Neutrophil (primary cell): ENCODE data around the gene BMAL2.

Experiments used
- H3K27ac ChIP-seq: fragments of 200-600 bp; sonication (generic); 2 replicates; pipeline ENCODE4 v1.5.1; 2016; ENCODE audit warnings: mild to moderate bottlenecking, moderate library complexity
- H3K27me3 ChIP-seq: fragments of 200-600 bp; sonication (generic); 2 replicates; pipeline ENCODE4 v1.6.0; 2016; ENCODE audit warnings: mild to moderate bottlenecking
- H3K36me3 ChIP-seq: fragments of 200-600 bp; sonication (generic); 2 replicates; pipeline ENCODE4 v1.5.1; 2017
- H3K4me1 ChIP-seq, 2 experiments: fragments of 200-600 bp in 1 of 2; sonication (generic) in 1 of 2; 1 replicate in 1 of 2; 2 replicates in 1 of 2; pipeline versions ENCODE4 v1.5.1 to v1.6.1; 2013 to 2016; ENCODE audit warnings: low read depth in 1 of 2, low read length in 1 of 2, mild to moderate bottlenecking in 1 of 2, moderate library complexity in 1 of 2; ENCODE audit not compliant: control insufficient read depth in 1 of 2, insufficient read depth in 1 of 2
- H3K4me3 ChIP-seq, 2 experiments: fragments of 200-600 bp in 1 of 2; sonication (generic) in 1 of 2; 1 replicate in 1 of 2; 2 replicates in 1 of 2; pipeline ENCODE4 v1.5.1; 2013 to 2016; ENCODE audit warnings: low read depth in 1 of 2, low read length in 1 of 2, mild to moderate bottlenecking in 1 of 2, moderate library complexity in 1 of 2
- H3K9me3 ChIP-seq: fragments of 200-600 bp; sonication (generic); 2 replicates; pipeline ENCODE4 v1.5.1; 2016
- CTCF ChIP-seq: fragments of 200-600 bp; sonication (generic); IDR thresholded peaks from 2 replicates; pipeline ENCODE4 v1.5.1; 2016; ENCODE audit warnings: antibody characterized with exemption

Gene BMAL2

GRCh38 chr12:27336282-27336653 is 3.6 kb downstream of the BMAL2 start:
- no peak overlapping the region for H3K27ac ChIP-seq

DNA sequence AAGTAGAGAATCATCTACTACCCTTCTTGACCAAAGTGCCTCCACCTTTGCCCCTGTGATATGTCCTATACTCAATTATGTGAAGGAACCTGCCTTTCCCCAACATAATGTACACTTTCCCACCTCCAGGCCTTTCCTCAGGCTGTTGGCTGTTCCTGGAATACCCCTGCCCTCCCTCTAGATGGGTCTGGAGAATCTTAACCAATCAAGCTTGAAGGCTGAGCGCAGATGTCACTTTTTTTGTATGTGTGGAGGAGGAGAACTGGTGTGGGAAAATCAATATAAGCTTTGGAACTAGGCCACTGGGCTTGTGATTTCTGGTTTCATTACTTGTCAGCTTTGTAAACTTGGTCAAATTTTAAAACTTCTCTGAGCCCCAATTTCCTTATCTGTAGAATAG is 4.7 kb downstream of the BMAL2 start:
- H3K27me3 ChIP-seq: peaks cover 23% of the 10 kb centered on the region
- H3K27ac ChIP-seq: no peak overlapping the region
- H3K4me1 ChIP-seq: peaks cover 10 to 16% of the 10 kb centered on the region in 2 experiments
- no peak for TF ChIP-seq CTCF
- no peaks in the 10 kb centered on the region for H3K9me3 ChIP-seq
- no peaks in the 10 kb centered on the region for H3K36me3 ChIP-seq
- no peak overlapping the region for H3K4me3 ChIP-seq

More at GRCh38 chr12:27336282-27336653, 3.6 kb downstream of the BMAL2 start:
- no peaks in the 10 kb centered on the region for H3K36me3 ChIP-seq
- no peak overlapping the region for H3K4me3 ChIP-seq
- H3K27me3 ChIP-seq: peaks cover 34% of the 10 kb centered on the region
- TF ChIP-seq CTCF: no peak
- H3K4me1 ChIP-seq: peaks cover 13 to 23% of the 10 kb centered on the region in 2 experiments
- no peaks in the 10 kb centered on the region for H3K9me3 ChIP-seq

GRCh38 chr12:27338473-27338872 is 5.8 kb downstream of the BMAL2 start:
- H3K27ac ChIP-seq: no peak overlapping the region
- no peaks in the 10 kb centered on the region for H3K9me3 ChIP-seq
- peaks cover 7% of the 10 kb centered on the region in 2 experiments for H3K4me1 ChIP-seq
- no peak for TF ChIP-seq CTCF
- peaks cover 12% of the 10 kb centered on the region for H3K27me3 ChIP-seq
- H3K4me3 ChIP-seq: no peak overlapping the region
- H3K36me3 ChIP-seq: no peaks in the 10 kb centered on the region

- Histone ChIP-seq H3K27me3 (no peaks in the 10 kb centered on the region), H3K4me1 (no peaks in the 10 kb centered on the region), H3K36me3 (no peaks in the 10 kb centered on the region), H3K4me3 (no peak overlapping the region), H3K27ac (no peak overlapping the region), H3K9me3 (no peaks in the 10 kb centered on the region)
- TF ChIP-seq CTCF: no peak
Observed at GRCh38 chr12:27340971-27341370, 8.3 kb downstream of the BMAL2 start.

DNA sequence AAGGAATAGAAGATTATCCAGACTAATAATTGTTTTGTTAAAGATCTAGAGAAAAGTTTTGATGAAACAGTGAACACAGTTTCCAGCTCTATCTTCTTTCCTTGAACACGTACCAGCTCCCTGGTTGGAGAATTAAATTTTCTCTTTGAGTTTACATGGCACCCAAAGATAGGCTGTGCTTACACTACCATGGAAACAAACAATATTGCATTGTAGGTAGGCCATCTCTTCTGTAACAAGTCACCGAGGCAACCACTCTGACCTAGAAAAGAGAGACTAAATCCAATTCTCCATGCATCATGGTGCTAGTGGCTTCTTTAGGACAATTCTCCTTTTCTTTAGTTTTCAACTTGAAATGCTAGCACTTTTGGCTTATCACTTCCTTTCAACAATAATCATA is 9.9 kb downstream of the BMAL2 start:
- H3K36me3 ChIP-seq: no peaks in the 10 kb centered on the region
- no peaks in the 10 kb centered on the region for H3K4me1 ChIP-seq
- no peak for TF ChIP-seq CTCF
- H3K27me3 ChIP-seq: no peaks in the 10 kb centered on the region
- no peak overlapping the region for H3K27ac ChIP-seq
- H3K4me3 ChIP-seq: no peak overlapping the region
- no peaks in the 10 kb centered on the region for H3K9me3 ChIP-seq
